Measurements from ENCODE around the gene TAS1R3. TPM values are rescaled to one million over a fixed set of nuclear protein-coding genes. Genes with fewer than 3 reads are reported as not detected.
"Not testable (repeated sequence)": the region's sequence is repeated elsewhere in the genome, so short reads cannot be mapped to it uniquely, and the experiment has no call there.

TAS1R3 gene
- total RNA-seq, 1 experiment from 2014 or later = 0.16 TPM

DNA sequence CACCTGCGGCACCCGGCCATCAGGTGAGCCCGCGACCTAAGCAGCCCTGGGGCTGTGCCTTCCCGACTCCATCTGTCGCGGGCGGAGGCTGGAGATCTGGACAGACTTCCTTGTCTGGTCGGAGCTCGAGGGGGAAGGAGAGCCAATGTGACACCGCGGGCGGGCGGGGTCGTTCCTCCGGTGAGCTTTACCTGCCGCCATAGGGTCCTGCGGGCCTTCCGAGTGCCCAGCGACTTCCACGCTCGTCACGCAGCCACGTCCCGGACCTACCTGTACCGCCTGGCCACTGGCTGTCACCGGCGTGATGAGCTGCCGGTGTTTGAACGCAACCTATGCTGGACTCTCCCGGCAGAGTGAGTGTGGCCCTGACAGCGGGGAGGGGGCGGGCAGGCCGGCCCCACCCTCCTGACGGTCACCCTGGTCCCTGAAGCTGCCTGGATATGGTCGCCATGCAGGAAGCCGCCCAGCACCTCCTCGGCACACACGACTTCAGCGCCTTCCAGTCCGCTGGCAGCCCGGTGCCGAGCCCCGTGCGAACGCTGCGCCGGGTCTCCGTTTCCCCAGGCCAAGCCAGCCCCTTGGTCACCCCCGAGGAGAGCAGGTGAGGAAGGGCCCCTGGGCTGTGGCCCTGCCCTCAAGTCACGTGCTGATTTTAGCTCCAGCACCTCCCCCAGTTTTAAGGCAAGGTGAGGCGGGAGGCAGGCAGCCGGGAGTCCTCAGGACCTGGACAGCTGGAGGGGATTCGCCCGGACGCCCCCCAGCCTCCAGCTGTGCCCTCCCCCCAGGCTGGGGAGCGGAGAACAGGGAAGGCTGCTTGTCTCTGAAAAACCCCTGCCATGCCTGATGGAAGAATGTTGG is 21.6 kb upstream of the TAS1R3 start:
- H3K4me3 ChIP-seq = peak overlapping the region; percentile 91
- 0 out of 2 replicates have a peak, but pooled peaks cover 5% of the 10 kb centered on the region for H3K9me3 ChIP-seq (replicated peaks)
- H3K36me3 ChIP-seq = peaks cover 74% of the 10 kb centered on the region
- no peaks in the 10 kb centered on the region for H3K27me3 ChIP-seq (replicated peaks)
- H3K4me1 ChIP-seq (replicated peaks) = peaks cover 51% of the 10 kb centered on the region
- no peak overlapping the region; the same call in 1 of the 2 replicates for H3K27ac ChIP-seq
- DNase-seq (ENCODE audit: low read depth in 1 of 2, low spot score in 2 of 2) = no peak

DNA sequence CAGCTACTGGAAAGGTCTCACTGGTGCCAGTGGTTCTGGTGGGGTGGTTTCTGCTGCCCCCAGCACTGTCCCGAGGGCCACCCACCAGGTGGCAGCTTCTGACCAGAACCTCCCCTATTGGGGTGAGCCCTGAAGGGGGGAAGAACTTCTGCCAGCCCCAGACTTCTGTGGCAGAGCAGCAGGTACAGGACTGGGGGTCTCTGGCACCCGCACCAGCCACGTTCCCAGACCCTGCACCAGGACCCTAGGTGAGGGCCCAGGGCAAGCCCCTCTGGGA is 21.0 kb upstream of the TAS1R3 start:
- peaks cover 45% of the 10 kb centered on the region for H3K4me1 ChIP-seq (replicated peaks)
- no peak overlapping the region for H3K4me3 ChIP-seq
- no peak overlapping the region for H3K27ac ChIP-seq
- H3K27me3 ChIP-seq (replicated peaks) = no peaks in the 10 kb centered on the region
- peaks cover 76% of the 10 kb centered on the region for H3K36me3 ChIP-seq
- 0 out of 2 replicates have a peak, but pooled peaks cover 5% of the 10 kb centered on the region for H3K9me3 ChIP-seq (replicated peaks)
- no peak for DNase-seq (ENCODE audit: low read depth in 1 of 2, low spot score in 2 of 2)

DNA sequence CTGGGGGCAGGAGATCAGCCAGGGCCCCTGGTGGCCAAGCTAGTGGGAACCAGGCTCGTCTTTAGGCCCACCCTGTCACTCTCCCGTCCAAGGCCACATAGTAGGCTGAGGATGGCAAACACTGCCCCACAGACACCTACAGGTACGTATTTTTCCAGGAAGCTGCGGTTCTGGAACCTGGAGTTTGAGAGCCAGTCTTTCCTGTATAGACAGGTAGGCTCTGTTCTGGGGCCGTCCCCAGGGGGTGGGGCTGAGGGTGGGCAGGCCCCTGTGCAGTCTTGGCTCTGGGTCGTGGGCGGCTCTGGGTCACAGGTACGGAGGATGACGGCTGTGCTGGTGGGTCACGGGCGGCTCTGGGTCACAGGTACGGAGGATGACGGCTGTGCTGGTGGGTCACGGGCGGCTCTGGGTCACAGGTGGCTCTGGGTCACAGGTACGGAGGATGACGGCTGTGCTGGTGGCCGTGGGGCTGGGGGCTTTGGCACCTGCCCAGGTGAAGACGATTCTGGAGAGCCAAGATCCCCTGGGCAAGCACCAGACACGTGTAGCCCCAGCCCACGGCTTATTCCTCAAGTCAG is 20.5 kb upstream of the TAS1R3 start:
- H3K4me3 ChIP-seq = no peak overlapping the region
- peaks cover 40% of the 10 kb centered on the region for H3K4me1 ChIP-seq (replicated peaks)
- no peaks in the 10 kb centered on the region for H3K27me3 ChIP-seq (replicated peaks)
- no peak overlapping the region for H3K27ac ChIP-seq
- H3K9me3 ChIP-seq (replicated peaks) = 0 out of 2 replicates have a peak, but pooled peaks cover 5% of the 10 kb centered on the region
- DNase-seq (ENCODE audit: low read depth in 1 of 2, low spot score in 2 of 2) = no peak
- peaks cover 79% of the 10 kb centered on the region for H3K36me3 ChIP-seq

DNA sequence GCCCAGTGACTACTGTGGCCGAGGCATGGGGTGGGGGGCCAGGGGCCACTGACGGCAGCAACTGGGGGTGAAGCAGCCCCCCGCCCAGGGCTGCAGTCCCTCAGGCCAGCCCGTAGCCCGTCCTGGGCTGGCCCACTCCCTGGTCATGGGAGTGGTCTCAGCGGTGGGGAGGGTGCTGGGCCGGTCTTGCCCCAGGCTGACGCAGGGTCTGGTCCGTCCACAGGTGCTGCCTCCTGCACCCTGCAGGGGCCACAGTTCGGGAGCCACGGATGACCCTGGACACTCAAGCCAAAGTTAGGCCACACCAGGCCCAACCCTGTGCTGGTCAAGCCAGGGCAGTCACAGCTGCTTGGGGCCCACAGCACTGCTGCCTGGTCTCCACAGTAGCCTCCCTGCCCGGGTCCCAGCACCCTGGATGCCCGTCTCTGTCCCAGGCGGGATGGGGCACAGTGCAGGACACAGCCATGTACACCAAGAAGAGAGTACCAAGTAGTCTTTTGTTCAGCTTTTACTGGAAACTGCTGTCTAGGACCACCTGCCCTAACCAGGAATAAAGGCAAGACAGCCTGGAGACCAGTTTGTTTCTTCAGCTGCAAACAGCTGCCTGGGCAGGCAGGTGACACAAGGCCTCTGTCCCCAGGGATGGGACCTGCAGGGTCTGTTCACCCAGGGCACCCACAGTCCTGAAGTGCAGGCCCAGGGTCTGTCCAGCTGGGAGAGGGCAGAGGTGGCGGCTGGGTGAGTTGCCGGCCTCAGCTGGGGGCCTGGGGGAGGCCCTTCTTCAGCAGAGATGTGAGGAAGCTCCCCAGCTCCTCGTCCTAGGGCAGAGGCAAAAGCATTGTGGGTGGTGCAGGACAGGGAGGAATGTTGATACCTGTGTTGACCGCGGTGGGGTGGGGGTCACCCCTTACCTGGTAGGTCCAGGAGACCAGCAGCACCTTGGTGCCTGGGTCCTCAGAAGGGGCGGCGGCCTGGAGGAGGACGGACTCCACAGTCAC is 19.7 kb upstream of the TAS1R3 start:
- H3K36me3 ChIP-seq = peaks cover 86% of the 10 kb centered on the region
- H3K27ac ChIP-seq = no peak overlapping the region
- H3K4me1 ChIP-seq (replicated peaks) = peaks cover 31% of the 10 kb centered on the region
- no peaks in the 10 kb centered on the region for H3K27me3 ChIP-seq (replicated peaks)
- H3K9me3 ChIP-seq (replicated peaks) = 0 out of 2 replicates have a peak, but pooled peaks cover 5% of the 10 kb centered on the region
- no peak for DNase-seq (ENCODE audit: low read depth in 1 of 2, low spot score in 2 of 2)
- H3K4me3 ChIP-seq = no peak overlapping the region

DNA sequence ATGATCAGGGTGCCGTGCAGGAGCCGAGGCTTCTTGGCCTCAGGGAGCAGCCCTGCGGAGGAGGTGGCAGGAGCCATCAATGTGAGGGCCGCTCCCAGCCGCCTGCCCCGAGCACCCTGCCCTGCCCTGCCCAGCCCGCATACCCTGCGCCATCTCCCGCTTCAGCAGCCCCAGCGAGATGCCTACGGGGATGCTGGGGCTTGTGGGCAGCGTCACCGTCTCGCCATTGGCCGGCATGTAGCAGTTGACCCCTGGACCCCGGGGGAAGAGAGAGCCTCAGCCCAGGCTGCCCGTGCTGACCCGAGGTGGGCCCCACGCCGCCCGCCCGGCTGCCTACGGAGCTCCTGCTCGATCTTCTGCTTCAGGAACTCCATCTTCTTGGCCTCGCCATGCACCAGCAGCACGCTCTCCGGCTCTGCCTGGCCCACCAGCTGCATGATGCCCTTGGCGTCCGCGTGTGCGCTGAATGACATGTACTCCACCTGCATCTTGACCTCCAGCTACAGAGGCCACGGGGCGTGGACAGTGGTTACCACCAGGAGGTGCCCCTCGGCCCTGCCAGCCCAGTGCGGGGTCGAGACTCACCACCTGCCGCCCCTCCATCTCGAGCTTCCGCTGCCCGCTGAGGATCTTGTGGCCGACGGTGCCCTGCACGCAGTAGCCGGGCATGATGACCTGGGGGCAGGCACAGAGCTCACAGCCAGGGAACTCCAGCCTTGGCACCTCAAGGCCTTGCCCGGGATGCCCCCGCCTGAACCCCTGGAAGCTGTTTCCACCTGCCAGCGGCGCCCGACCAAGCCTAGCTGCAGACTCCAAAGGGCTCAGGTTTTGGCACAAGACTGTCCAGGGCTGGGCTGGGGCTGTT is 18.4 kb upstream of the TAS1R3 start:
- Histone ChIP-seq H3K27ac (no peak overlapping the region), H3K36me3 (peaks cover 92% of the 10 kb centered on the region)
- DNase-seq (ENCODE audit: low read depth in 1 of 2, low spot score in 2 of 2) = no peak

DNA sequence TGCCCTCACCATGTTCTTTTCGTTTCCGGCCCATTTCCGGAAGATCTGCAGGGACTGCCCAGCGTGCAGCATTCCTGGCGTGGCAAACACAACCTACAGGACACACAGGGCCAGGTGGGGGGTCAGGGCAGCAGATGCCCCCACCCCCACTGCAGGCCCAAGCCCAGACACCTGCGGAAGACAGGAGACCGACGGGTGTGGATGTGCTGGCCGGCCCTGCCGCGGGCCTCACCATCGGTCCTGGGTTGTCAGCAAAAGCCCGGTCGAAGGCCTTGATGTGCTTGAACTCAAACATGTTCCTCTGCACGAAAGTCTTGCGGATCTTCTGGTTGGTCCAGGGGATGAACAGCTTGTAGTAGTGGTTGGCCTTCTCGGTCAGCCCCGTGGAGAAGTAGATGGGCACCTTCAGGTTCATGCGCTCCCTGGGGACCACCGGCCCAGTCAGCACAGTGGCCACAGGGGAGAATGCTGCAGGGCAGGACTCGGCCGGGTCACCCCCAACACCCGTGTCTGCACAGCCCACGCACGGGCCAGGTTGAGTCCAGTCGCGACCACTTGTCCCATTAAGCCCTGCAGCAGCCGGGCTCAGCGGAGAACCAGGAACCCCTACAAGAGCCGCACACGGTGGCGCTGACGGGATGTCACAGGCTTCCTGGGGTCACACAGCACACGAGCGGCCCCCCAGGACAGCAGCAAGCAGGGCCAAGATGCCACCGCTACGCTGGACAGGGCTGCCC is 17.4 kb upstream of the TAS1R3 start:
- H3K4me1 ChIP-seq (replicated peaks) = peaks cover 24% of the 10 kb centered on the region
- H3K36me3 ChIP-seq = peaks cover 96% of the 10 kb centered on the region
- no peak for DNase-seq (ENCODE audit: low read depth in 1 of 2, low spot score in 2 of 2)

More for the DNA sequence above, 18.4 kb upstream of the TAS1R3 start:
- Histone ChIP-seq H3K9me3 (replicated peaks) (no peaks in the 10 kb centered on the region), H3K4me1 (replicated peaks) (peaks cover 20% of the 10 kb centered on the region), H3K4me3 (no peak overlapping the region), H3K27me3 (replicated peaks) (no peaks in the 10 kb centered on the region)

DNA sequence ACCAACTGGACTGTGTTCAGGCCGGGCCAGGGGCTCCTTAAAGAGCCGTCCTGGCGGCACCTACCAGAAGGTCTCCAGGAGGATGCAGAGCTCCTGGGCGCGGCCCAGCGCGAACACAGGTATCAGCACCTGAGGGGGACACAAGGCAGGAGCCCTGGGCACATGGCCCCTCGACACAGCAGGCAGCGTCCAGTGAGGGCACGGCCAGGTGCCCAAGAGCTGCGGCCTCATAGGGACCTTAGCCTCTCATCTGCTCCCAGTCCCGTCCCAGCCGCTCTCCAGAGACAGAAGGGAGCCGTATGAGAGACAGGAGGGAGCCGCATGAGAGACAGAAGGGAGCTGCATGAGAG is 16.9 kb upstream of the TAS1R3 start:
- Histone ChIP-seq H3K9me3 (replicated peaks) (no peaks in the 10 kb centered on the region), H3K4me1 (replicated peaks) (peaks cover 24% of the 10 kb centered on the region), H3K27me3 (replicated peaks) (no peaks in the 10 kb centered on the region), H3K36me3 (peaks cover 96% of the 10 kb centered on the region), H3K27ac (no peak overlapping the region), H3K4me3 (no peak overlapping the region)
- DNase-seq (ENCODE audit: low read depth in 1 of 2, low spot score in 2 of 2) = no peak

More for the DNA sequence above, 17.4 kb upstream of the TAS1R3 start:
- Histone ChIP-seq H3K27ac (no peak overlapping the region), H3K27me3 (replicated peaks) (no peaks in the 10 kb centered on the region), H3K9me3 (replicated peaks) (no peaks in the 10 kb centered on the region), H3K4me3 (no peak overlapping the region)

DNA sequence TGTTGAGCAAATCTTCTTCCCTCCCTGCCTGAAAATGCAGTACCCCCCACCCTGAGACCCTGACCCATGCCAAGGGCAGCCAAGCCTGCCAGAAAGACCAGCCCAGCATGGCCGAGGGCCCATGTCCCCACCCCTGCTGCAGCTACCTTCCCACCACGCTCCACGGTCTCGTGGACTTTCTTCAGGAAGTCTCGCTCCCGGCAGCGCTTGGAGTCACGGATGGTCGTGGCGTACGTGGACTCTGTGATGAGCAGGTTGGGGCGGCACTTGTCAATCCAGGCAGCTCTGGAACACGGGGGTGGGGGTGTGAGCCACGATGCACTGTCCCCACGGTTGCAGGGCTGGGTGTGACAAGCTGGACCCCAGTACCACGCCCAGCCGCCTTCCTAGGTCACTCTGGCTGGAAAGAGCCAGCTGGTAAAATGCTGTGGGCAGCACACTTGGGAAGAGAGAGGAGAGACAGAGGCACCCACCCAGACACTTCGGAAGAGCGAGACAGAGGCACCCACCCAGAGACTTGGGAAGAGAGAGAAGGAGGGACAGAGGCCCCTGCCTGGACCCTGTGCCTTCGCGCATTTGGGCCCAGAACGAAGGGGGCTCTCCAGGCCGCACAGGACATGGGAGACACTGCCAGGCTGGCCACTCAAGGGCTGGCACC is 16.3 kb upstream of the TAS1R3 start:
- Histone ChIP-seq H3K4me1 (replicated peaks) (peaks cover 18% of the 10 kb centered on the region), H3K27me3 (replicated peaks) (no peaks in the 10 kb centered on the region), H3K27ac (no peak overlapping the region), H3K4me3 (no peak overlapping the region), H3K36me3 (peaks cover 96% of the 10 kb centered on the region), H3K9me3 (replicated peaks) (no peaks in the 10 kb centered on the region)
- no peak for DNase-seq (ENCODE audit: low read depth in 1 of 2, low spot score in 2 of 2)

DNA sequence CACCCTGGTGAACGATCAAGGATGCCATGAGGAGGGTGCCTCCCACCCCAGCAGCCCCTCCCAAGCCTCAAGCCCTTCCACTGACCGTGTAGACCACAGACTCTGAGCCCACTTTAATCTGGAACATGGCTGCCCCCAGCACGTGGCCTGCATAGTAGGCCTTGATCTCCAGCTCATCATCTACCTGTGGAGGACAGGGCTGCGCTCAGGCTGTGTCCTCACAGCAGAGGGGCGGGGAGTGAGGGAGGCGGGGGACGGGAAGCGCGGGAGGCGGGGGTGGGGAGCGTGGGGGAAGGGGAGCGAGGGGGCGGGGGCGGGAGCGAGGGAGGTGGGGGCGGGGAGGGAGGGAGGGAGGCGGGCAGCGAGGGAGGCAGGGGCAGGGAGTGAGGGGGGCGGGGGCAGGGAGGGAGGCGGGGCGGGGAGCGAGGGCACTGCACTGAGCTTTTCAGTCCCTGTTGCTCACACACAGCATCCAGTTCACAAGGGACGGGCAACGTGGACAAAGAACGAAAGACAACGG is 15.6 kb upstream of the TAS1R3 start:
- no peak for DNase-seq (ENCODE audit: low read depth in 1 of 2, low spot score in 2 of 2)
- H3K27ac ChIP-seq = no peak overlapping the region
- H3K36me3 ChIP-seq = peaks cover 96% of the 10 kb centered on the region
- H3K4me3 ChIP-seq = no peak overlapping the region
- no peaks in the 10 kb centered on the region for H3K27me3 ChIP-seq (replicated peaks)
- H3K4me1 ChIP-seq (replicated peaks) = peaks cover 15% of the 10 kb centered on the region
- H3K9me3 ChIP-seq (replicated peaks) = no peaks in the 10 kb centered on the region

DNA sequence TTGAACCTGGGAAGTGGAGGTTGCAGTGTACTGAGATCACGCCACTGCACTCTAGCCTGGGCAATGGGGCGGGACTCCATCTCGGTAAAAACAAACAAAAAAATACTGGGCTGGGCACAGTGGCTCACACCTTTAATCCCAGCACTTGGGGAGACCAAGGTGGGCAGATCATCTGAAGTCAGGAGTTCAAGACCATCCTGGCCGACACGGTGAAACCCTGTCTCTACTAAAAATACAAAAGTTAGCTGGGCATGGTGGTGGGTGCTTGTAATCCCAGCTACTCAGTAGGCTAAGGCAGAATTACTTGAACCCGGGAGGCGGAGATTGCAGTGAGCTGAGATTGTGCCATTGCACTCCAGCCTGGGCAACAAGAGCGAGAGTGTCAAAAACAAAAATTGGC is 14.9 kb upstream of the TAS1R3 start:
- H3K27me3 ChIP-seq (replicated peaks); DNase-seq (ENCODE audit: low read depth in 1 of 2, low spot score in 2 of 2); H3K4me3 ChIP-seq; H3K27ac ChIP-seq; H3K9me3 ChIP-seq (replicated peaks): not testable (repeated sequence)
- peaks cover 15% of the 10 kb centered on the region for H3K4me1 ChIP-seq (replicated peaks)
- H3K36me3 ChIP-seq = peaks cover 96% of the 10 kb centered on the region

DNA sequence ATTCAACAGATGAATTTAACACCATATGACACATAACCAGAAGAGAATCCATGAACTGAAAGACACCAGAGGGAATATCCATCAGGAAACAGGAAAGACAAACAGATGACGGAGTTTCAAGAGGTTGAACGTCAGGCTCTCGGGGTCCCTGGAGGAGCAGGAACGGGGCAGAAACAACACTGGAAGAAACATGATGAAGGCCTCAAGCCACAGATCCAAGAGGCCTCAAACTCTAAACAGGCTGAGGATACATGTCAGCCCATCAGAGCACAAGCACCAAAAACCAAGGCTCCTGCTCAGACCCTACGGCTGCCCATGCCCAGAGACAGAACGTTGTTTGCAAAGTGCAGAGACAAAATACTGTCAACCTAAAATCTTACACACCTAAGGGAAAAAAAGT is 13.7 kb upstream of the TAS1R3 start:
- Histone ChIP-seq H3K36me3 (peaks cover 94% of the 10 kb centered on the region), H3K4me1 (replicated peaks) (peaks cover 19% of the 10 kb centered on the region), H3K4me3 (no peak overlapping the region), H3K27ac (no peak overlapping the region), H3K9me3 (replicated peaks) (no peaks in the 10 kb centered on the region), H3K27me3 (replicated peaks) (no peaks in the 10 kb centered on the region)
- DNase-seq (ENCODE audit: low read depth in 1 of 2, low spot score in 2 of 2) = no peak

DNA sequence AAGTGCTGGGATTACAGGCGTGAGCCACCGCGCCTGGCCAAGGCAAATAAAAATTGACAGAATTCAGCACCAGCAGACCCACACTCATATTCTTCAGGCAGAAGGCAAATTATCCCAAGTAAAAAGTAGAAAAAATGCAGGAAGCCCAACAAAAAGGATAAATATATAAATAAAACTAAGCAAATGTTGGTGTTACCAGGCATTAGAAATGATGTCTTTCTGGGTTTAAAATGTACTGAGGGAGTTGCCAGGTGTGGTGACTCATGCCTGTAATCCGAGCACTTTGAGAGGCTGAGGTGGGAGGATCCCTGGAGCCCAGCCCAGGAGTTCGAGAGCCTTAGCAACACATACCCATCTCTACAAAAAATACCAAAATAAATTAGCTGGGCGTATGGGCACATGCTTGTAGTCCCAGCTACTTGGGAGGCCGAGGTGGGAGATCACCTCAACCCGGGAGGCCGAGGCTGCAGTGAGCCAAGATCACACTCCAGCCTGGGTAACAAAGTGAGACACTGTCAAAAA is 12.9 kb upstream of the TAS1R3 start:
- H3K36me3 ChIP-seq = peaks cover 92% of the 10 kb centered on the region

More for the DNA sequence above, 12.9 kb upstream of the TAS1R3 start:
- peaks cover 23% of the 10 kb centered on the region for H3K4me1 ChIP-seq (replicated peaks)
- H3K27me3 ChIP-seq (replicated peaks) = no peaks in the 10 kb centered on the region
- peak overlapping the region; percentile 21; the same call in 1 of the 2 replicates for H3K27ac ChIP-seq
- H3K9me3 ChIP-seq (replicated peaks) = no peaks in the 10 kb centered on the region
- peak; percentile 58 to 85 for DNase-seq (ENCODE audit: low read depth in 1 of 2, low spot score in 2 of 2)
- H3K4me3 ChIP-seq = no peak overlapping the region
